Measurements from ENCODE around the gene MAP4K5. TPM values are rescaled to one million over a fixed set of nuclear protein-coding genes. Genes with fewer than 3 reads are reported as not detected.

Gene MAP4K5
- total RNA-seq, 1 experiment from 2014 or later: 42.7 TPM

DNA sequence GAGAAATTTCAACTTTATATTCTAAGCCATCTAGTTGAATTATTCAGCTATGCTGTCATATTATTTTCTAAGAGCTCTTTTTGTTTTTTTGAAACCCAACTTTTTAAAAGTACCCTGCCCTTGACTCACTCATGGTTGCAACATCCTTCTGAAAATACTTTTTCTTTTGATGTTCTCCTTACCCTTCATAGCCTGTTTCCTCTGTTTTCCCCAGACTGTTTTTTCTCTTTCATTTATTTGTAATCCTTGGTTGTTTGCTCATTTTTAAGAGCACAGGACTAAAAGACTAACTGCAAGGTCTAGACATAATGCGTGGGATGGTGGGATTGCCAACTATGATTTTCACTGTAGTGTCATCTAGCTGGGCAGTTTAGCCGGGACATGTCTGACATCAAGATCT lies 114.5 kb downstream of the MAP4K5 start:
- H3K27ac ChIP-seq (ENCODE audit: insufficient read length, low read depth, low read length): no peak overlapping the region
- no peak overlapping the region for H4K5ac ChIP-seq (ENCODE audit: insufficient read length, low read depth, low read length)
- H3K4me2 ChIP-seq (ENCODE audit: insufficient read depth, insufficient read length, low read length): no peak overlapping the region
- H3K79me1 ChIP-seq (ENCODE audit: insufficient read depth, low read depth, low read length, poor library complexity, severe bottlenecking): no peaks in the 10 kb centered on the region
- H2BK120ac ChIP-seq (ENCODE audit: low read depth, low read length, poor library complexity, severe bottlenecking): no peak overlapping the region
- no peak overlapping the region for H2BK20ac ChIP-seq (ENCODE audit: low read depth, low read length, poor library complexity, severe bottlenecking)
- no CpG with 5 or more reads among the region's 2 CpGs for WGBS (ENCODE audit: extremely low coverage, insufficient read length, low lambda C conversion rate)
- H3K23me2 ChIP-seq (ENCODE audit: insufficient read length, low read depth, low read length, poor library complexity, severe bottlenecking): no peaks in the 10 kb centered on the region
- H3T11ph ChIP-seq (ENCODE audit: low read length): no peak overlapping the region
- no peak overlapping the region for H2BK5ac ChIP-seq (ENCODE audit: insufficient read length, low read length)
- no peak overlapping the region for H3K18ac ChIP-seq (ENCODE audit: insufficient read length, low read depth, low read length)
- no peak overlapping the region for H4K91ac ChIP-seq (ENCODE audit: insufficient read length, low read depth, low read length)
- H3K56ac ChIP-seq (ENCODE audit: insufficient read length, low read depth, low read length): no peak overlapping the region
- Mint-ChIP-seq H3K27me3 (ENCODE audit: low read depth) (no peaks in the 10 kb centered on the region), H3K4me3 (no peak overlapping the region), H3K4me1 (no peaks in the 10 kb centered on the region), H3K36me3 (ENCODE audit: insufficient read depth in 1 of 3, low read depth in 3 of 3) (peaks cover 29 to 58% (median 52%) of the 10 kb centered on the region in 3 experiments), H3K9me3 (peaks cover 0 to 21% of the 10 kb centered on the region in 2 experiments; a peak in 3 of 5 replicates), H3K27ac (no peak overlapping the region)
- no peak for DNase-seq
- H2AK5ac ChIP-seq (ENCODE audit: insufficient read length, low read length): no peak overlapping the region
- H4K20me1 ChIP-seq (ENCODE audit: control insufficient read depth, insufficient read depth, insufficient read length): no peaks in the 10 kb centered on the region
- no peaks in the 10 kb centered on the region for H3K9me3 ChIP-seq (ENCODE audit: control insufficient read depth, low read depth, low read length)
- no peak overlapping the region for H4K8ac ChIP-seq (replicated peaks; ENCODE audit: insufficient read length, low read depth, low read length)
- no peaks in the 10 kb centered on the region for H3K27me3 ChIP-seq (ENCODE audit: insufficient read depth, low read length)
- no peak for TF ChIP-seq CTCF (conservative IDR thresholded peaks at IDR 0.05)
- H3K14ac ChIP-seq (ENCODE audit: insufficient read depth, low read length): no peak overlapping the region
- no peak overlapping the region for H3K4ac ChIP-seq (ENCODE audit: low read depth, low read length)
- no peak overlapping the region for H2BK15ac ChIP-seq (ENCODE audit: low read depth, low read length)
- H2BK12ac ChIP-seq (ENCODE audit: insufficient read length, low read depth, low read length): no peak overlapping the region
- H3K23ac ChIP-seq (ENCODE audit: insufficient read length, low read depth, low read length): no peak overlapping the region
- H3K4me1 ChIP-seq (ENCODE audit: insufficient read depth, low read length): no peaks in the 10 kb centered on the region
- no peak overlapping the region for H2AFZ ChIP-seq (ENCODE audit: low read length)
- no peaks in the 10 kb centered on the region for H3K79me2 ChIP-seq (ENCODE audit: insufficient read depth, low read length)
- no peak overlapping the region for H3K9ac ChIP-seq (ENCODE audit: extremely low read depth, insufficient read length, low read length)

Data from H9 (cell line).